COLO829 (cell line): ENCODE measurements around the gene C1QTNF9B.

ENCODE experiments used
- DNase-seq: peaks from one replicate; pipeline ENCODE4 v3.0.0; 2012; ENCODE audit warnings: low spot score

Gene C1QTNF9B

DNA sequence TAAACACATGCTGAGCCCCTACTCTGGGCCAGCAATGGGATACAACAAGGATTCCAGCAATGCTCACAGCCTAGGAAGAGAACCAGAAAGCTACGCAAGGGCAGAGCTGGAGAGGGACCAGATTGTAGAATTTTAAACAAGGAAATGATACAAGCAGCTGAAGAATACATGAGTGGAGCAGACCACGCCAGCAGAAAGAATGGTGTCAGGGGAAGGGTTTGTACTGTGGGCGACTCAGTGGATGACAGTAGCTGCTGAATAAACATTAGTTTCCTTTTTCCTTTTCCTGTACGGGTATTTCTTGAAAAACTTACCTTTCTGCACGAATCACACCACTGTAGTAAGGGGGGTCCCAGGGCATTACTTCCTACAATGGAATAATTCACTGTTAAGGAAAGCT lies 38.8 kb downstream of the C1QTNF9B start:
- no peak for DNase-seq

DNA sequence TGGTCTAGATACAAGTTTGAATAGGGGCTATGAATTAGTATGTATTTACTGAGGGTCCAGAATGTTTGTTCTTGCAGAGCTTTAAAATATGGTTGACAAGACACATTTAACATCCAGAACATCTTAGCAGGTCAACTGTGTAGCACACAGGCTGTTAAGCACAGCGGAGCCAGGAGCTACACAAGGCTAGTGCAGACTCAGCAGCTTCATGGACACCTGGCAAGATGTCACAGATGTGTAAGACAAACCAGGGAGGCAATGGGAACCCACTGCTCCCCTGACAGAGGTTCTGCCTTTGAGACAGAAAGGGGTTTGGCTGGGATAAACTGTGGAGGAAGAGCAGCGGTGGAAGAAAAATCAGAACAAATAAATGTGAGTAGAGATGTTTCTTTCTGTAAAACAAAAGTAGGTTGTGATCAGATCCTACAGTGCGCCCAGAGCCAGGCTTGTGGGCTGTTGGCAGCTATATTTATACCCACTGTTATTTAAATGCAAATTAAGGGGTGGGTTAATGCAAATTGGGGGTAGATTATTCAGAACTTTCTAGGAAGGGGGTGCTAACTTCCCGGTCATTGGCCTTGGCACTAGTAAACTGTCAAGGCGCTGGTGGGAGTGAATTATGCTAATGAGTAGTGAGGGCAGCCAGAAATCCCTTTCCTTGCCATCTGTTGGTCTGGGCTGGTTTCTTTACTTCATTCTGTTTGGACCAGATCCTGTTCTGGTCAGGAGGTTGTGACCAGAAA lies 41.1 kb downstream of the C1QTNF9B start:
- no peak for DNase-seq

DNA sequence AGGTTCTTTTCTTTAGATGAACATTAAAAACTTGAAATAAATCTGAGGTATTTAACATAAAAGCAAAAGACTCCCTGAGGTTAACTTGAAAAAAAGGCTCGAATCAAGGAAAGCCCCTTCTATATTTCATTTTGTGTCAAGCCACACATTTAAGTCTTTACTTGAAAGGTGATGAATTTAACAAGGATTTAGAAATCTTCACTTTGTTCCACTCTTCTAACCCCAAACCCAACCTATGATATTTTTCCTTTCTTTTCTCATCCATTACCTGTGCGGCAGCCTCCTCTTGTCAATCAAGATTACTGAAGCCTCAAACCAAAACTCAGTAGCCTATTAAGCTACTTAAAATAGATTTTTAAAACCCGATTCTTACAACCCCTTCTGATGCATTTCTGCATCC lies 41.9 kb downstream of the C1QTNF9B start:
- DNase-seq: no peak

DNA sequence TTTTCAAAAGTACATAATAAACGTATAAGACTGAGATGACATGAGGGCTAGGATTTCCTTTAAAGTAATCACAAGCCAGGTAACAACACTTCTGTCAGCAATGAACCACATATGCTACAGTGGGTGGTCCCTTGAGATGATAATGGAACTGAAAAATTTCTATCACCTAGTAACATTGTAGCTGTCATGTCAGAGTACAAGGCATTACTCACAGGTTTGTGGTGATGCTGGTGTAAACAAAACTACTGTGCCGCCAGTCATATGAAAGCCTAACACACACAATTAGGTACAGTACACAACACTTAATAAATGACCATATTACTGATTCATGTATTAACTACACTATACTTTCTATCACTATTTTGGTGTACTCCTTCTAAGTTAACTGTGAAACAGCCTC lies 45.0 kb downstream of the C1QTNF9B start:
- no peak for DNase-seq

DNA sequence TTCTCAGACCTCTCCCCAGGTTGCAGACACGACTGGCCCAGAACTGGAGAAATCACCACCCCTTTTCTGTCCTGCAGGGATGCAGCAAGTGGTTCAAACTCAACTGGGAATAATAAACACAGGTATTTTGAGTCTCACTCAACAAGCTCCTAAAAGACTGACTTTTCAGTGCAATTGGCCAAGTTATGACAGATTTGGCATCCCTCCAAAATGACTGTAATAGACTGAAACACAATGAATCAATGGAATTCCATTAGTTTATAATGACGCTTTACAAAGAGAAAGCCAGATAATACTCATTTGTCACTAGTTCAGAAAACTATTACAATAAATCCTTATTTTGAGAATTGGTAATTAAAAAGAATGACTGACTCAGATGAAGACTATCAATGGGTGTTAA lies 46.2 kb downstream of the C1QTNF9B start:
- no peak for DNase-seq

DNA sequence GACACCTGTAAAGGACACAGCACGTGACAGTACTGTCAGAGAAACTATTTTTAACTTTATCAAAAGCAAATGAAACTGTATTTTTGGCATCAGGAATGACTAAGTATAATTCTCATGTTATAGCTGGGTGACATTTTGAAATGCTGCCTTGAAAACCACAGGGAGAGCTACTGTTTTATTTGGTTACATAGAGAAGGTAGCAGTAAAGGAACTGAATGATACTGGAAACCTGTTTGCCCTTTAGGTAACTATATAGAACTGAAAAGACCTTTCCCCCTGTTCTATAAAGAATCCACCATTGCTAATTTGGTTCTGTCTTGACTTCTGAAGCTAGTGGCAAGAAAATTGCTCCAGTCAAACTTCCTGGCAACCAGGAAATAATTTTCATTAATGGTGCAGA lies 47.2 kb downstream of the C1QTNF9B start:
- no peak for DNase-seq

DNA sequence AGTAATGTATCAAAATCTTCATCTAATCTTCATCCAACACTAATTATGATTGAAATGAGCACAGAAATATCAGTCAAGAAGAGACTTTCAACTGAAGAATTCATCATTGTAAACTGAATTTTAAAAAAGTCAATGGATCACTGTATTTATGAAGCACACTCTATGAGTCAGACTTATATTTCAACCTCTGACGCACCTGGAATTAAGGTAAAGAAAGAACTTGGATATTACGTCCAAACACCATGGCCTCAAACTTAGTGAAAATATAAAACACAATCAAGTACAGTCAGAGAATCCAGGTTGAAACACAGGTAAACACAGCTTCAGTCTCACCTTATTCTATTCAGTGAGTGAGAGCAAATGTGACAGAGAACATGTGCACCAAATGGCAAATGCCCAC lies 47.6 kb downstream of the C1QTNF9B start:
- DNase-seq: no peak

DNA sequence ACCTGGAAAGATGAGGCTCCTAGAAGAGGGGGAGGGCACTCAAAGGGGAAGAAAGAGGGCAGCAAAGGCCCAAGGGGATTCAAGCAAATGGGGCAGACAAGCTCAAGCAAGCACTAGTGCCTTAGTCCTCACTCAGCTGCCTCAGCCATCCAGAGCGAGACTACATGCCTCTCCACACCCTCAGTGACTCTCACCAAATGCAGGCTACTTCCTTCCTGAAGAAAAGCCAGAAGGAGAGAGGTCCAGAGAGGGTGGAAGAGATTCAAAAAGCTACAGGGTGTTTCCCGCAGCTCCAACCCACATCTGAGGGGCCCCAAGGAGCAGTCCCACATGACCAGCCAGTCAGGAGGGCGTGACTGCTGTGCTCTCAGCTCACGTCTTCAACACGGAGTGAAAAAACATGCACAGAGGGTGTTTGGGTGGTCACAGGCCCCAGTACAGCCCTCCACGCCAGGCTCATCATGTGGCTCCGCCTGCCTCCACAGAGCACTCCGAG lies 48.6 kb downstream of the C1QTNF9B start:
- no peak for DNase-seq

DNA sequence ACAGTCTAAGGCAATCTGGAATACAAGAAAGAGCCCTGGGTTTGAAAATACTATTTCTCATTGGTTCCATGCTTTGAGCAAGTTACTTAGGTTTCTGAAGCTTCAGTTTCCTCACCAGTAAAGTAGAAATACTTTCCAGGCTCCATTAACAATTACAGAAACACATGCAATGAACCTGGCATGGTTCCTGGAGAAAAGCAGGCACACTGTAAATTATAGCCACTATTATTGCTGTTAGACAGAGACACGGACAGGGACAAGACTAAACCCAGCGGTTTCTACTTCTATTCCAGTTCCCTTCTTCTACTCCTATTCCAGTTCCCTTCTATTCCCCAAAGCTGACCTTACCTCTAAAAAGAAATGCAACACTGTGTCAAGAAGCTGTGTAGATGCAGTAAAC lies 49.3 kb downstream of the C1QTNF9B start:
- no peak for DNase-seq

DNA sequence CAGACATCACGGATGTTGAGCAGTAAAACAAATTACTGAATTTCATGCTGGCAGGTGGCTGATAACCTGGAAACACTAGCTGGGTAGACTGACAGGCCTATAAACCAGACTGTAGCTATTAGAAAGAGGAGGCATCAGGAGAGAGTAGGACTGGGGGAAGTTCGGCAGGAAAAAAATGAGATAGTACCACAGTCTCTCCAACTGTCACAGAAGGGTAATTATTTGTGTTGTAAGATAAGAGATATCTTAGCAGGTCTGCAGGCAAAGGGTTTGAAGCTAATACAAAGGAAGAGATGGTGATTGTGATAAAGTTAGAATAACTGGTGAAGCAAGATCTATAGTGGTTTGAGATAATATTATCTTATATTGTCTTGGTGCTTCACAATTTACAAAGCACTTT lies 49.8 kb downstream of the C1QTNF9B start:
- DNase-seq: no peak

DNA sequence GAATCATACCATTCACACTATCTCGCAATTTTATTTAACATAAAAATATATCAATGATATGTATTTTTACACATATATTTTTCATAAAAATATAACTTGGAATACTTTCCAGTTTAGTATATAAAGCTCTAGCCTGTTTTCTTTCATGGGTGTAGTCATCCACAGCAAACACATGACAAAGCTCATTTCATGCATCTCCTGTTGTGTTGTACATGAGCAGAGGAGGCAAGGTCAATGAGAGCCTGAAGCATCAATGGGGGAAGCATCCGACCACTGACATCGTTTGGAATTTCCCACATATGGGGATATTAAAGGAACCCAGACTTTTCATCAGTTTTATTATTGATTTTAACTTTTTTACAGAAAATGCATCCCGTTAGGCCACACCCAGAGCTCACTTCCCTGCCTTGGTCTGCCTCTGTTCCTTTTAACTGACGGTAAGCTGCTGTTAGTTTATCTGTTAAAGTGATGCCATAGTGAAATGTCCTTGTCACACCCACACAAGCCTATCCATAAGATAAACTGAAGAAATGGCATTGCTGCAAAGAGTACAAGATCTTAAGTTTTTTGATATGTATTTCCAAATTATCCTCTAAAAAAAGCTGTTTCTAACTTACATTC lies 52.1 kb downstream of the C1QTNF9B start:
- no peak for DNase-seq

DNA sequence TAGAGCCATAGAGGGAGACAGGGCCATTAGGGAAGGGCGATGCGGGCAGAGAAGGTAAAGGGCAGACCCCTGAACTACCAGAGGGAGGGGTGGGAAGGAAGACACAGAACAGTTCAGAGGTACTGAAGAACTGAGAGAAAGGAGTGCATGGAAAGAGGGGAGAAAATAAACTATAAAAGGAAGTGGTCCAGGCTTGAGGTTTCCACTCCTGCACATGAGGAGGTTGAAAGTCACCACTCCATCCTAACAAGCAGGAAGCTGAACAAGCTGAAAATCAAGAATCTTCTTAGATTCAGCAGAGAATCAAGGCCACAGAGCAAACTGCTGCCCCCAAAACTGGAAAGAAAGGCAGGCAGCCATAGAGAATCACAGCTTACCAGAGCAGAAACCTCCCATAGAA lies 53.2 kb downstream of the C1QTNF9B start:
- no peak for DNase-seq

DNA sequence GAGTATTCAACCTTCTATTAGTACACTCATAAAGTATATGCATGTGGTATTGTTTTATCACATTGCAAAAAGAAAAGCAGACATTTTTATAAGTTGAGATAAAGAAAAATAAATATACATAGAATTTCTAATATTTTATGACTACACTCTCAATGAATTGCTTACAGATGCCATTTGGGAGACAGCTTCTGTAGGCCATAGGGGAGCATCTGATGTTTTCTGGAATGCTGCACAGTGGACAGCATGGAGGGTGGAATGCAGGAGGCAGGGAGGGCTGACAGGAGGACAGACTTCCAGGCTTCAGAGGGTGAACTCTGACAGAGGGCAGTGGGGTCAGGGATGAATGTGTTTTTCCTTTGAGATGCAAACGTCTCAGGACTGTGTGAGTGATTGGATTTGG lies 53.9 kb downstream of the C1QTNF9B start:
- DNase-seq: no peak

DNA sequence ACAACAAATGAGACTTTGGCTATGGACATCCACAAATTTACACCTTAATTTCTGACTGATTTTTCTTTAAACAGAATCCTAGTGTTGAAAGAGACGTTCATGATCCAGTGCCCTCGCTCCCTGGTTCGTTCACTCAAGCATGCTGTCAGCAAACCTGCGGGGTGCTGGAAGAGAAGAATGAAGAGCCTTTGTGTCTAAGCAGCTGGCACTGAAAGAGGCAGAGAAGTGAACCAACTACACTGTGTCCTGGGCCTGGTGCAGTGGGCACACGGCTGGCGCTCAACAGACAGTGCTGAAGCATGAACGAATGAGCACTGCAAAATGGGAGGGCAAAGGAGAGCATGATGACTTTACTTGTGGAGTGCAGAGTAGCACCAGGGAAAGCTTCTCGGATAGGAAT lies 54.9 kb downstream of the C1QTNF9B start:
- DNase-seq: no peak
